Measurements from ENCODE around the gene SCGB3A2.

DNA sequence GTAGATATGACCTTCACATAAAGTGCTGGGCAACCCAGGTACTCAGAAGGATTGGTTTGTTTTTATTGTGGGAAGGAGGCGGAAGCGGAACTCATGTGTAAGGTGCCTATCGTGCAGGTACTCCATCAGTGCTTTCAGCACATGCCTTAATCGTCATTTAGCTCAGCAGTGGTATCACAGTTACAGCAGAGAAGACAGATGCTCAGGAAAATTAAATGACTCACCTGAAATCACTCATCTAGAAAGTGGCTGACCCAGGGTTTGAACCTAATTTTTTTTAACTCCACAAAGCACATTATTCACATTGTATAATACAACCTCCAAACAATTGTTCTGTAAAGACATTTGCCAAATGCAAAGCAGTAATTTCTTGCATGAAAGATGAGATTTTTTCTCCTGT lies 25.6 kb downstream of the SCGB3A2 start:
- no peak for TF ChIP-seq POLR2A (IDR thresholded peaks at IDR 0.05)
- TF ChIP-seq, protein P1, sequence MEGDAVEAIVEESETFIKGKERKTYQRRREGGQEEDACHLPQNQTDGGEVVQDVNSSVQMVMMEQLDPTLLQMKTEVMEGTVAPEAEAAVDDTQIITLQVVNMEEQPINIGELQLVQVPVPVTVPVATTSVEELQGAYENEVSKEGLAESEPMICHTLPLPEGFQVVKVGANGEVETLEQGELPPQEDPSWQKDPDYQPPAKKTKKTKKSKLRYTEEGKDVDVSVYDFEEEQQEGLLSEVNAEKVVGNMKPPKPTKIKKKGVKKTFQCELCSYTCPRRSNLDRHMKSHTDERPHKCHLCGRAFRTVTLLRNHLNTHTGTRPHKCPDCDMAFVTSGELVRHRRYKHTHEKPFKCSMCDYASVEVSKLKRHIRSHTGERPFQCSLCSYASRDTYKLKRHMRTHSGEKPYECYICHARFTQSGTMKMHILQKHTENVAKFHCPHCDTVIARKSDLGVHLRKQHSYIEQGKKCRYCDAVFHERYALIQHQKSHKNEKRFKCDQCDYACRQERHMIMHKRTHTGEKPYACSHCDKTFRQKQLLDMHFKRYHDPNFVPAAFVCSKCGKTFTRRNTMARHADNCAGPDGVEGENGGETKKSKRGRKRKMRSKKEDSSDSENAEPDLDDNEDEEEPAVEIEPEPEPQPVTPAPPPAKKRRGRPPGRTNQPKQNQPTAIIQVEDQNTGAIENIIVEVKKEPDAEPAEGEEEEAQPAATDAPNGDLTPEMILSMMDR (IDR thresholded peaks at IDR 0.05), result no peak

Measured in suprapubic skin (tissue), 3 donors.